Measurements from ENCODE around the gene FRRS1L.

Gene FRRS1L

GRCh38 chr9:109107402-109108240, 59.4 kb downstream of the FRRS1L start:
- no peak for DNase-seq (ENCODE audit: low read depth in 2 of 2)

GRCh38 chr9:109101810-109102209, 65.2 kb downstream of the FRRS1L start:
- DNase-seq (ENCODE audit: low read depth in 2 of 2) = no peak

- no peak for DNase-seq (ENCODE audit: low read depth in 2 of 2)
Measured at GRCh38 chr9:109101202-109101595, 65.8 kb downstream of the FRRS1L start.

DNA sequence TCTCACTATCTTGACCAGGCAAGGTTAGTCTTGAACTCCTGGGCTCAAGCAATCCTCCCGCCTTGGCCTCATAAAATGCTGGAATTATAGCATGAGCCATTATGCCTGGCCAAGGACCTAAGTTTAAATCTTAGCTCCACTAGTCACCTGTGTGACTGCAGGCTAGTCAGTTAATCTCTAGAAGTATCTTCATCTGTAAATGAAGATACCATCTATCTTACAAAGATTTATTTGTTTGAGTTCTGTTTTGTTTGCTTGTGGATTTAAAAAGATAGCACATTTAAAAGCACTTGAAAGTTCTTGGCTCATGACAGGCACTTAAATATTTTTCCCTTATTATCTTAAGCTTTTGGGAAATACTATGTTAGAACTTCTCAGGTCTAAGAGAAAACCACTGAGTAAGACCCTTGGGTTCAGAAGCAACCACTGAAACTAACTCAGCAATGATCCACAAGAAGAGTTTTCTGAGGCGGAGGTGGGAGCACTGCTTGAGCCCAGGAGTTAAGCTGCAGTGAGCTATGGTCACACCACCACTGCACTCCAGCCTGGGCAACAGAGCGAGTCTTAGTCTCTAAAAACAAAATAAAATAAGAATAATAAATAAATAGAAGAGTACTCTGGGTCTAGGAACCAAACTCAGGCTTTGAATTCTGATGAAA, 66.4 kb downstream of the FRRS1L start:
- DNase-seq (ENCODE audit: low read depth in 2 of 2) = no peak

- no peak for DNase-seq (ENCODE audit: low read depth in 2 of 2)
Measured at GRCh38 chr9:109098960-109099308, 68.1 kb downstream of the FRRS1L start.

DNA sequence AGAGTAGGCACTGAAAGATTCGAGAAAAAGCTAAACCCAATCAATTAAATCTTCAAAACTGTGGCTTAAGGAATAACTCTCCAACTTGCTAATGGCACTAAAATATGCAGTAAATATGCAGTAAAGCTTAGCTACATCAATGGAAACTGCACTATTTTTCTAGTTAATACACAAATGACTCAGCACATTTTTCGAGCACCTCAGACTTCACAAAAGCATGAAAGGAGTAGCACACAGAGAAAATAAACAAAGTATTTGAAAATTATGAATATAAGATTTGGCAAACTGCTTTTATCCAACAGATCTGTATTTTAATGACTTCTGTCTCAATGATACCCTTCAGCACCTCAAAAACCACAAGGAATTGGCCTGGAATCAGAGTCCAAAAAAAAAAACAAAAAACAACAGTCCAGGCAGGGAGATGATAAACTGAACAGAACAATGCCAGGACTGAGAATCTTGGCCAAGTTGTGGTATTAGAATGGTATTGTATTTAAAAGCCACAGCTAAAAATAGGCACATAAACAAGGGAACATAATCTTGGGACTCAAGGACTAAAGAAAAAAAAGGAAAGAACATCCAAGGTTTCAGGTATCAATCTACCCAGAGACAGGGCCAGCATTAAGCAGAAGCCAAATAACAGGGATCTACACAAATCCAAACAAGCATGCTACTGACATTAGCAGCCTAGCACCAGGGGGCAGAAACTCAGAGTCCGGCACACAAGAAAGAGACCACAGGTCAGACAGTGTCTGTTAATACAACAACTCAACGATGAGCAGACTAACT, 68.7 kb downstream of the FRRS1L start:
- DNase-seq (ENCODE audit: low read depth in 2 of 2) = no peak

GRCh38 chr9:109097146-109097545, 69.9 kb downstream of the FRRS1L start:
- no peak for DNase-seq (ENCODE audit: low read depth in 2 of 2)

- no peak for DNase-seq (ENCODE audit: low read depth in 2 of 2)
Measured at GRCh38 chr9:109095321-109095720, 71.7 kb downstream of the FRRS1L start.

GRCh38 chr9:109094268-109094667, 72.8 kb downstream of the FRRS1L start:
- no peak for DNase-seq (ENCODE audit: low read depth in 2 of 2)

GRCh38 chr9:109092587-109092986, 74.5 kb downstream of the FRRS1L start:
- no peak for DNase-seq (ENCODE audit: low read depth in 2 of 2)

GRCh38 chr9:109092051-109092580, 74.9 kb downstream of the FRRS1L start:
- no peak for DNase-seq (ENCODE audit: low read depth in 2 of 2)

DNA sequence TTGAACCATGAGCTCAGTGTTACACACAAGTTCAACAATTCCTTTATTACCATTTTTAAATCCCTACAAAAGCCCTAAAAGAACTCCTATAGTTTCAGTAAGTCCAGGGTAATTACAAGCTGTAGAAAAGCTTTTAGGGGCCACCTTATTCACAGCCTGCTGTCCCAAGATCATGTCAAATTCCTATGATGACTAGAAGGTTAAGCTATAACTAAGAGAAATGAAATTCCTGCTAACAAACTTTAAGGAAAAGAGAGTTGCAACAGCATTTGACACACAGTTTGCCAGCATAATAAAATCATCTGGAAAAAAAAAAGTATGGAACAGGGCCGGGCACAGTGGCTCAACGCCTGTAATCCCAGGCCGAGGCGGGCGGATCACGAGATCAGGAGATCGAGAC, 78.8 kb downstream of the FRRS1L start:
- DNase-seq (ENCODE audit: low read depth in 2 of 2) = no peak

GRCh38 chr9:109087795-109088194, 79.3 kb downstream of the FRRS1L start:
- no peak for DNase-seq (ENCODE audit: low read depth in 2 of 2)

DNA sequence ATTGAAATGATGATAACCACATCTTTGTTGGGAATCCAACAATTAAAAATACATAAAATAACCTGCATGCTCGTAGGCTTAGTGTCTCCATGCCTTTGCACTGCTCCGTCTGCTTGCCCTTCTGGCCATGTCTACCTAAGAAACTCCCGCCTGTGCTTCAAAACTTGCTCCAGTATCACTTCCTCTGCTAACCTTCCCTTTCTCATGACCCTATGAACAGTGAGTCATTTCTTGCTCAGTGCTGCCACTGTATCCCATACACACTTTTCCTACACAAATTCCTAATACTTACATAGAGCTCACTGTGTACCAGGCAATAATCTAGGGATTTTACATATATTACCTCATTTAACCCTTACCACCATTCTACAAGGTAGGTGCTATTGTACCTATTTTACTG, 80.8 kb downstream of the FRRS1L start:
- DNase-seq (ENCODE audit: low read depth in 2 of 2) = no peak

DNA sequence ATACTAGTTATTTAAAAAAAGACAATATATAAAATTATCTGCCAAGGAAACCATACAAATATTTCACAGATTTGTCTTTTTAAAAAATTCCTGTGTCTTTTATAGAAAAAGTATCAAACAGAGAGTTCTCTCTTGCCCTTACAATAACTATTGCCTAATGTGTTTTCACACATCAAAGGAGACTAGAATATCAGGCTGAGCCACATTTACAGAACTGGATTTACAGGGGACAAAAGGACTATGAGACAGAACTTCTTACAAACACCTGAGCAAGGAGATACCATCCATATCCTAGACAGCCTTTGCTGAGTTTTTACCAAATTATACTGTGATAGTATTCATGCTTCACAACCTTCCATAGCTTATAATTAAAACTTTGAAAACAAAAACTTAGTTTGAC, 81.5 kb downstream of the FRRS1L start:
- DNase-seq (ENCODE audit: low read depth in 2 of 2) = no peak

- DNase-seq (ENCODE audit: low read depth in 2 of 2) = no peak
Measured at GRCh38 chr9:109083813-109084405, 83.1 kb downstream of the FRRS1L start.

- no peak for DNase-seq (ENCODE audit: low read depth in 2 of 2)
Measured at GRCh38 chr9:109083141-109083540, 83.9 kb downstream of the FRRS1L start.

GRCh38 chr9:109082091-109082620, 84.9 kb downstream of the FRRS1L start:
- DNase-seq (ENCODE audit: low read depth in 2 of 2) = no peak
